ENCODE measurements around the gene CLSTN2. TPM values are rescaled to one million over a fixed set of nuclear protein-coding genes. Genes with fewer than 3 reads are reported as not detected.

Gene CLSTN2
- total and polyA plus RNA-seq, 2 experiments from 2014 or later: 23.0 to 27.0 TPM

- Histone ChIP-seq H3K9me3 (ENCODE audit: low read depth) (no peaks in the 10 kb centered on the region), H3K36me3 (replicated peaks; ENCODE audit: insufficient read depth, low read depth) (no peaks in the 10 kb centered on the region), H2AFZ (no peak overlapping the region), H3K79me2 (no peaks in the 10 kb centered on the region), H3K4me2 (no peak overlapping the region), H3K27ac (no peak overlapping the region), H3K4me3 (no peak overlapping the region), H3K27me3 (no peaks in the 10 kb centered on the region), H3K9me2 (replicated peaks; ENCODE audit: insufficient read depth) (no peaks in the 10 kb centered on the region), H3K4me1 (ENCODE audit: insufficient read depth) (no peaks in the 10 kb centered on the region), H4K20me1 (ENCODE audit: insufficient read depth, poor library complexity, severe bottlenecking) (no peaks in the 10 kb centered on the region)
- DNase-seq (ENCODE audit: low spot score): no peak
- WGBS (ENCODE audit: low lambda C conversion rate, missing lambda C conversion rate): 96% methylated on average over 5 of the region's 5 CpGs
- TF ChIP-seq EZH2phosphoT487 (IDR thresholded peaks at IDR 0.05; ENCODE audit: low read depth, severe bottlenecking, unreplicated experiment): no peak
- TF ChIP-seq EZH2 (IDR thresholded peaks at IDR 0.05; ENCODE audit: borderline replicate concordance): no peak
- TF ChIP-seq CTCF (IDR thresholded peaks at IDR 0.05; ENCODE audit: poor library complexity): no peak
These were observed 76.8 kb downstream of the CLSTN2 start for GRCh38 chr3:140011611-140012277.

GRCh38 chr3:140013220-140013619 lies 78.2 kb downstream of the CLSTN2 start:
- DNase-seq (ENCODE audit: low spot score): no peak
- no peak overlapping the region for H2AFZ ChIP-seq
- H3K4me1 ChIP-seq (ENCODE audit: insufficient read depth): no peaks in the 10 kb centered on the region
- WGBS (ENCODE audit: low lambda C conversion rate, missing lambda C conversion rate): 93% methylated on average over 5 of the region's 5 CpGs
- H3K4me3 ChIP-seq: no peak overlapping the region
- no peaks in the 10 kb centered on the region for H4K20me1 ChIP-seq (ENCODE audit: insufficient read depth, poor library complexity, severe bottlenecking)
- H3K9me3 ChIP-seq (ENCODE audit: low read depth): no peaks in the 10 kb centered on the region
- H3K79me2 ChIP-seq: no peaks in the 10 kb centered on the region
- no peak overlapping the region for H3K27ac ChIP-seq
- no peaks in the 10 kb centered on the region for H3K9me2 ChIP-seq (replicated peaks; ENCODE audit: insufficient read depth)
- no peak overlapping the region for H3K4me2 ChIP-seq
- no peak for TF ChIP-seq EZH2phosphoT487 (IDR thresholded peaks at IDR 0.05; ENCODE audit: low read depth, severe bottlenecking, unreplicated experiment)
- no peak for TF ChIP-seq CTCF (IDR thresholded peaks at IDR 0.05; ENCODE audit: poor library complexity)
- no peak for TF ChIP-seq EZH2 (IDR thresholded peaks at IDR 0.05; ENCODE audit: borderline replicate concordance)
- no peaks in the 10 kb centered on the region for H3K36me3 ChIP-seq (replicated peaks; ENCODE audit: insufficient read depth, low read depth)
- no peaks in the 10 kb centered on the region for H3K27me3 ChIP-seq

GRCh38 chr3:140014831-140015495 lies 80.0 kb downstream of the CLSTN2 start:
- Histone ChIP-seq H3K9me2 (replicated peaks; ENCODE audit: insufficient read depth) (no peaks in the 10 kb centered on the region), H3K36me3 (replicated peaks; ENCODE audit: insufficient read depth, low read depth) (no peaks in the 10 kb centered on the region), H3K4me3 (no peak overlapping the region), H3K27me3 (no peaks in the 10 kb centered on the region), H2AFZ (no peak overlapping the region), H4K20me1 (ENCODE audit: insufficient read depth, poor library complexity, severe bottlenecking) (no peaks in the 10 kb centered on the region), H3K79me2 (no peaks in the 10 kb centered on the region), H3K4me1 (ENCODE audit: insufficient read depth) (peaks cover 5% of the 10 kb centered on the region), H3K9me3 (ENCODE audit: low read depth) (no peaks in the 10 kb centered on the region), H3K4me2 (no peak overlapping the region), H3K27ac (no peak overlapping the region)
- DNase-seq (ENCODE audit: low spot score): no peak
- no peak for TF ChIP-seq CTCF (IDR thresholded peaks at IDR 0.05; ENCODE audit: poor library complexity)
- no peak for TF ChIP-seq EZH2phosphoT487 (IDR thresholded peaks at IDR 0.05; ENCODE audit: low read depth, severe bottlenecking, unreplicated experiment)
- no peak for TF ChIP-seq EZH2 (IDR thresholded peaks at IDR 0.05; ENCODE audit: borderline replicate concordance)
- 69% methylated on average over 3 of the region's 3 CpGs for WGBS (ENCODE audit: low lambda C conversion rate, missing lambda C conversion rate)

Data from hepatocyte (in vitro differentiated cells).